OCI-LY3 (cell line): ENCODE results near the gene ROCK1.

ENCODE experiments used
- H2AFZ ChIP-seq: fragments of 200-600, 300-600 bp; shearing (Covaris generic); 2 replicates; pipeline ENCODE4 v1.6.0; 2014; ENCODE audit warnings: antibody characterized with exemption, low read depth, low read length
- H3K27ac ChIP-seq: fragments of 200-600, 300-600 bp; sonication (generic); 2 replicates; pipeline ENCODE4 v1.5.1; 2014; ENCODE audit warnings: mild to moderate bottlenecking, low read length, moderate library complexity, mixed read lengths
- H3K27me3 ChIP-seq: fragments of 200-600, 300-600 bp; sonication (generic); 2 replicates; pipeline ENCODE4 v1.6.1; 2014; ENCODE audit warnings: low read depth, low read length, mixed read lengths
- H3K36me3 ChIP-seq: fragments of 200-600, 300-600 bp; sonication (generic); replicated peaks from 2 replicates; pipeline ENCODE3; 2014; ENCODE audit warnings: low read depth, low read length, mixed read lengths
- H3K4me1 ChIP-seq: fragments of 300-600, 200-600 bp; sonication (generic); 2 replicates; pipeline ENCODE4 v1.6.1; 2014; ENCODE audit warnings: low read length, mixed read lengths
- H3K4me2 ChIP-seq: fragments of 200-600, 300-600 bp; sonication (generic); 2 replicates; pipeline ENCODE4 v1.6.1; 2014; ENCODE audit warnings: low read length, mixed read lengths
- H3K4me3 ChIP-seq: fragments of 300-600, 200-600 bp; sonication (generic); 2 replicates; pipeline ENCODE4 v1.5.1; 2014; ENCODE audit warnings: antibody characterized with exemption, mild to moderate bottlenecking, low read length, moderate library complexity
- H3K79me2 ChIP-seq: fragments of 300-600, 200-600 bp; shearing (Covaris generic); 2 replicates; pipeline ENCODE4 v1.6.1; 2014; ENCODE audit warnings: mild to moderate bottlenecking, low read length, mixed read lengths
- H3K9ac ChIP-seq: fragments of 300-600, 200-600 bp; shearing (Covaris generic); 2 replicates; pipeline ENCODE4 v1.6.0; 2014; ENCODE audit warnings: mild to moderate bottlenecking, low read length, moderate library complexity
- H3K9me3 ChIP-seq: fragments of 200-600, 300-600 bp; shearing (Covaris generic); 2 replicates; pipeline ENCODE4 v1.6.1; 2014; ENCODE audit warnings: low read length, mixed read lengths; ENCODE audit not compliant: insufficient read depth
- H4K20me1 ChIP-seq: fragments of 200-600, 300-600 bp; sonication (generic); 2 replicates; pipeline ENCODE4 v1.6.1; 2016; ENCODE audit warnings: low read length, mixed read lengths; ENCODE audit not compliant: insufficient read depth
- EZH2phosphoT487 ChIP-seq: fragments of 200-600 bp; shearing (Covaris generic); IDR thresholded peaks from 2 replicates; pipeline ENCODE4 v1.6.1; 2018; ENCODE audit warnings: antibody characterized with exemption, mixed run types, low read depth
- TF ChIP-seq, protein P1 (sequence below): fragments of 200-600, 300-600 bp; sonication (generic); IDR thresholded peaks from 2 replicates; pipeline ENCODE4 v1.5.1; 2014; ENCODE audit warnings: antibody characterized with exemption, low read length, low read depth

Gene ROCK1

GRCh38 chr18:21110713-21111345 lies 784 bp downstream of the ROCK1 start:
- Histone ChIP-seq H3K27me3 (no peaks in the 10 kb centered on the region), H3K4me3 (peak overlapping the region; percentile 99), H3K27ac (peak overlapping the region; percentile 92), H3K4me1 (peaks cover 30% of the 10 kb centered on the region), H2AFZ (peak overlapping the region; percentile 72; the same call in 1 of the 2 replicates), H3K36me3 (no peaks in the 10 kb centered on the region), H3K4me2 (peak overlapping the region; percentile 76), H3K9ac (peak overlapping the region; percentile 99), H3K79me2 (peaks cover 57% of the 10 kb centered on the region), H4K20me1 (peaks cover 49% of the 10 kb centered on the region), H3K9me3 (no peaks in the 10 kb centered on the region)
- no peak for TF ChIP-seq EZH2phosphoT487
- TF ChIP-seq, protein P1, sequence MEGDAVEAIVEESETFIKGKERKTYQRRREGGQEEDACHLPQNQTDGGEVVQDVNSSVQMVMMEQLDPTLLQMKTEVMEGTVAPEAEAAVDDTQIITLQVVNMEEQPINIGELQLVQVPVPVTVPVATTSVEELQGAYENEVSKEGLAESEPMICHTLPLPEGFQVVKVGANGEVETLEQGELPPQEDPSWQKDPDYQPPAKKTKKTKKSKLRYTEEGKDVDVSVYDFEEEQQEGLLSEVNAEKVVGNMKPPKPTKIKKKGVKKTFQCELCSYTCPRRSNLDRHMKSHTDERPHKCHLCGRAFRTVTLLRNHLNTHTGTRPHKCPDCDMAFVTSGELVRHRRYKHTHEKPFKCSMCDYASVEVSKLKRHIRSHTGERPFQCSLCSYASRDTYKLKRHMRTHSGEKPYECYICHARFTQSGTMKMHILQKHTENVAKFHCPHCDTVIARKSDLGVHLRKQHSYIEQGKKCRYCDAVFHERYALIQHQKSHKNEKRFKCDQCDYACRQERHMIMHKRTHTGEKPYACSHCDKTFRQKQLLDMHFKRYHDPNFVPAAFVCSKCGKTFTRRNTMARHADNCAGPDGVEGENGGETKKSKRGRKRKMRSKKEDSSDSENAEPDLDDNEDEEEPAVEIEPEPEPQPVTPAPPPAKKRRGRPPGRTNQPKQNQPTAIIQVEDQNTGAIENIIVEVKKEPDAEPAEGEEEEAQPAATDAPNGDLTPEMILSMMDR = no peak; the same call in 1 of the 2 replicates

- TF ChIP-seq, protein P1 = no peak
- no peak for TF ChIP-seq EZH2phosphoT487
- peak overlapping the region; percentile 92 for H3K27ac ChIP-seq
- H3K4me1 ChIP-seq = peaks cover 37% of the 10 kb centered on the region
- peaks cover 56% of the 10 kb centered on the region for H4K20me1 ChIP-seq
- peak overlapping the region; percentile 99 for H3K9ac ChIP-seq
- H3K27me3 ChIP-seq = no peaks in the 10 kb centered on the region
- peak overlapping the region; percentile 76 for H3K4me2 ChIP-seq
- no peak overlapping the region for H2AFZ ChIP-seq
- H3K79me2 ChIP-seq = peaks cover 64% of the 10 kb centered on the region
- no peaks in the 10 kb centered on the region for H3K9me3 ChIP-seq
- peak overlapping the region; percentile 99 for H3K4me3 ChIP-seq
- H3K36me3 ChIP-seq = no peaks in the 10 kb centered on the region
These were observed 1.5 kb downstream of the ROCK1 start for GRCh38 chr18:21109936-21110712.

- TF ChIP-seq, protein P1 = no peak
- TF ChIP-seq EZH2phosphoT487 = no peak
- peak overlapping the region; percentile 65 for H3K4me2 ChIP-seq
- H3K79me2 ChIP-seq = peaks cover 100% of the 10 kb centered on the region
These were observed 5.7 kb downstream of the ROCK1 start for GRCh38 chr18:21105936-21106335.

DNA sequence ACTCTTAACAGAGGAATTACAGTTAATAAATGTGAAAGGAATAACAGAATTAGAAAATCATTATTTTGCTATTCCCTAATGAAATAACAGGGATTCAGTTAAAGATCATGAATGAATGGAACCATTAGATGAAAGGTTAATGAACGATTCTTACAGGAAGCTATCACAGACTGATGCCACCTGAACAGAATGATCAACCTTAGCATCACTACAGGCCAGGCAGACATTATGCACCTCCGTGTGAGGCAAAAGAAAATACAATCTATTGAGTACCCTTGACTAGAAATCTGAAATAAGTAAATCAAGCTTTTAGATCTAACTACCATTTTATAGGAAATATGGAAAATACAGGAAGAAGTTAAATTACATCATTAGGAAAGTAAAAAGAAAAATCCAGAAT lies 10.4 kb downstream of the ROCK1 start:
- Histone ChIP-seq H3K36me3 (peaks cover 2% of the 10 kb centered on the region), H3K4me1 (peaks cover 34% of the 10 kb centered on the region), H3K9me3 (no peaks in the 10 kb centered on the region), H3K27me3 (no peaks in the 10 kb centered on the region), H3K9ac (no peak overlapping the region), H3K4me3 (no peak overlapping the region), H2AFZ (no peak overlapping the region), H3K79me2 (peaks cover 100% of the 10 kb centered on the region), H3K27ac (no peak overlapping the region), H3K4me2 (no peak overlapping the region), H4K20me1 (peaks cover 87% of the 10 kb centered on the region)
- TF ChIP-seq EZH2phosphoT487 = no peak
- TF ChIP-seq, protein P1 = no peak

More at GRCh38 chr18:21105936-21106335, 5.7 kb downstream of the ROCK1 start:
- peak overlapping the region; percentile 32 for H3K27ac ChIP-seq
- peak overlapping the region; percentile 52 for H3K4me3 ChIP-seq
- peaks cover 91% of the 10 kb centered on the region for H4K20me1 ChIP-seq
- H3K9me3 ChIP-seq = no peaks in the 10 kb centered on the region
- H3K4me1 ChIP-seq = peaks cover 38% of the 10 kb centered on the region
- peaks cover 2% of the 10 kb centered on the region for H3K36me3 ChIP-seq
- H3K9ac ChIP-seq = peak overlapping the region; percentile 11; the same call in 1 of the 2 replicates
- H3K27me3 ChIP-seq = no peaks in the 10 kb centered on the region
- no peak overlapping the region for H2AFZ ChIP-seq
